Fibroblast of skin of right biceps (primary cell): ENCODE data around the gene IZUMO1.
"Not testable (repeated sequence)": the region's sequence is repeated elsewhere in the genome, so short reads cannot be mapped to it uniquely, and the experiment has no call there.

Experiments
- DNase-seq: peaks from one replicate; pipeline ENCODE4 v3.0.0-alpha.2; 2013

IZUMO1 gene

GRCh38 chr19:48746738-48747575 is at the start of gene IZUMO1:
Gene IZUMO1 (minus strand): TSS chr19:48746909. CDS start chr19:48745859, 1,050 bp downstream.
- DNase-seq, result peak; percentile 90

GRCh38 chr19:48795685-48796070 is 49.0 kb upstream of the IZUMO1 start:
- DNase-seq, result no peak

GRCh38 chr19:48795055-48795684 is 48.5 kb upstream of the IZUMO1 start:
- peak; percentile 92 for DNase-seq

GRCh38 chr19:48794291-48794690 is 47.6 kb upstream of the IZUMO1 start:
- no peak for DNase-seq

- no peak for DNase-seq
These were observed 46.6 kb upstream of the IZUMO1 start for GRCh38 chr19:48793271-48793670.

GRCh38 chr19:48787331-48787730 is 40.6 kb upstream of the IZUMO1 start:
- not testable (repeated sequence) for DNase-seq

GRCh38 chr19:48786422-48786821 is 39.7 kb upstream of the IZUMO1 start:
- DNase-seq, result not testable (repeated sequence)

- no peak for DNase-seq
These were observed 37.8 kb upstream of the IZUMO1 start for GRCh38 chr19:48784527-48784926.

- DNase-seq, result peak; percentile 35
These were observed 34.1 kb upstream of the IZUMO1 start for GRCh38 chr19:48780631-48781391.

GRCh38 chr19:48779636-48780035 is 32.9 kb upstream of the IZUMO1 start:
- DNase-seq, result no peak

- DNase-seq, result no peak
These were observed 31.0 kb upstream of the IZUMO1 start for GRCh38 chr19:48777720-48778119.

GRCh38 chr19:48777139-48777538 is 30.4 kb upstream of the IZUMO1 start:
- no peak for DNase-seq

GRCh38 chr19:48772503-48772953 is 25.8 kb upstream of the IZUMO1 start:
- DNase-seq, result no peak

- DNase-seq, result no peak
These were observed 24.2 kb upstream of the IZUMO1 start for GRCh38 chr19:48770734-48771472.

- DNase-seq, result peak; percentile 69
These were observed 23.6 kb upstream of the IZUMO1 start for GRCh38 chr19:48770266-48770665.

- DNase-seq, result no peak
These were observed 22.4 kb upstream of the IZUMO1 start for GRCh38 chr19:48768994-48769713.

GRCh38 chr19:48768171-48768753 is 21.6 kb upstream of the IZUMO1 start:
- not testable (repeated sequence) for DNase-seq

- not testable (repeated sequence) for DNase-seq
These were observed 19.1 kb upstream of the IZUMO1 start for GRCh38 chr19:48765816-48766215.

GRCh38 chr19:48760504-48761205 is 13.9 kb upstream of the IZUMO1 start:
- DNase-seq, result no peak

GRCh38 chr19:48757741-48758144 is 11.0 kb upstream of the IZUMO1 start:
- DNase-seq, result no peak
